ENCODE results near the gene RIMBP2. TPM values are rescaled to one million over a fixed set of nuclear protein-coding genes. Genes with fewer than 3 reads are reported as not detected.

RIMBP2 gene
- total and polyA plus RNA-seq, 11 donors, result 2.1 TPM; not detected in 10

GRCh38 chr12:130639476-130640424 lies 76.3 kb downstream of the RIMBP2 start:
- no peak for DNase-seq
- ATAC-seq, result no peak
- Histone ChIP-seq H3K36me3 (no peaks in the 10 kb centered on the region), H3K9me3 (no peaks in the 10 kb centered on the region), H3K27me3 (peaks cover 0 to 16% (median 0%) of the 10 kb centered on the region in 9 donors), H3K4me3 (no peak overlapping the region), H3K4me1 (no peaks in the 10 kb centered on the region), H3K27ac (no peak overlapping the region)
- no peak for TF ChIP-seq POLR2A (IDR thresholded peaks at IDR 0.05)
- no peak for TF ChIP-seq CTCF (IDR thresholded peaks at IDR 0.05)
- WGBS, 4 donors, result 70 to 78% (median 73%) methylated on average over 18 of the region's 18 CpGs
- intact Hi-C loops (cut with DNase I), result no loop called here

GRCh38 chr12:130636370-130636769 lies 79.7 kb downstream of the RIMBP2 start:
- intact Hi-C loops (cut with DNase I), result no loop called here
- H3K4me3 ChIP-seq, result no peak overlapping the region
- no peak overlapping the region for H3K27ac ChIP-seq
- 82 to 86% (median 85%) methylated on average over 5 of the region's 5 CpGs for WGBS, 4 donors
- TF ChIP-seq POLR2A (IDR thresholded peaks at IDR 0.05) (no peak), CTCF (IDR thresholded peaks at IDR 0.05) (no peak)
- peaks cover 0 to 29% (median 4%) of the 10 kb centered on the region in 9 donors for H3K27me3 ChIP-seq
- ATAC-seq, result no peak
- H3K4me1 ChIP-seq, result no peaks in the 10 kb centered on the region
- no peaks in the 10 kb centered on the region for H3K36me3 ChIP-seq
- DNase-seq, result no peak
- peaks cover 0 to 1% (median 0%) of the 10 kb centered on the region in 12 donors for H3K9me3 ChIP-seq

GRCh38 chr12:130634866-130635265 lies 81.2 kb downstream of the RIMBP2 start:
- no peak overlapping the region for H3K27ac ChIP-seq
- no peaks in the 10 kb centered on the region for H3K4me1 ChIP-seq
- DNase-seq, result no peak
- H3K9me3 ChIP-seq, result peaks cover 0 to 9% (median 0%) of the 10 kb centered on the region in 12 donors
- TF ChIP-seq POLR2A (IDR thresholded peaks at IDR 0.05) (no peak), CTCF (IDR thresholded peaks at IDR 0.05) (no peak)
- H3K27me3 ChIP-seq, result peaks cover 0 to 34% (median 4%) of the 10 kb centered on the region in 9 donors
- no peak for ATAC-seq
- 53 to 64% (median 58%) methylated on average over 4 of the region's 4 CpGs for WGBS, 4 donors
- H3K36me3 ChIP-seq, result no peaks in the 10 kb centered on the region
- H3K4me3 ChIP-seq, result no peak overlapping the region
- intact Hi-C loops (cut with DNase I), result no loop called here

GRCh38 chr12:130633771-130634170 lies 82.3 kb downstream of the RIMBP2 start:
- Histone ChIP-seq H3K36me3 (no peaks in the 10 kb centered on the region), H3K4me3 (no peak overlapping the region), H3K9me3 (peaks cover 0 to 9% (median 0%) of the 10 kb centered on the region in 12 donors), H3K4me1 (no peaks in the 10 kb centered on the region), H3K27me3 (peaks cover 0 to 42% (median 4%) of the 10 kb centered on the region in 9 donors), H3K27ac (no peak overlapping the region)
- ATAC-seq (no peak), DNase-seq (no peak)
- TF ChIP-seq POLR2A (IDR thresholded peaks at IDR 0.05), result no peak
- no peak for TF ChIP-seq CTCF (IDR thresholded peaks at IDR 0.05)
- 5 to 10% (median 9%) methylated on average over 17 of the region's 17 CpGs for WGBS, 4 donors
- intact Hi-C loops (cut with DNase I), result no loop called here
